Testis (tissue), 2 donors: ENCODE data around the gene KLHL26.

ENCODE experiments used
- POLR2A ChIP-seq: fragments of 450-650 bp; IDR thresholded peaks from one replicate; pipeline ENCODE4 v1.6.1; 2017; ENCODE audit warnings: antibody characterized with exemption, mild to moderate bottlenecking, moderate library complexity
- TF ChIP-seq, protein P1 (sequence below), 3 experiments: fragments of 450-650 bp in 2 of 3; fragments of 200-600 bp in 1 of 3; sonication (generic) in 1 of 3; IDR thresholded peaks; one replicate each; pipeline ENCODE4 v1.5.1; 2016 to 2019; ENCODE audit warnings: antibody characterized with exemption in 3 of 3, mild to moderate bottlenecking in 2 of 3, moderate library complexity in 1 of 3

GRCh38 chr19:18699403-18700054 lies 62.7 kb downstream of the KLHL26 start:
- TF ChIP-seq, protein P1, sequence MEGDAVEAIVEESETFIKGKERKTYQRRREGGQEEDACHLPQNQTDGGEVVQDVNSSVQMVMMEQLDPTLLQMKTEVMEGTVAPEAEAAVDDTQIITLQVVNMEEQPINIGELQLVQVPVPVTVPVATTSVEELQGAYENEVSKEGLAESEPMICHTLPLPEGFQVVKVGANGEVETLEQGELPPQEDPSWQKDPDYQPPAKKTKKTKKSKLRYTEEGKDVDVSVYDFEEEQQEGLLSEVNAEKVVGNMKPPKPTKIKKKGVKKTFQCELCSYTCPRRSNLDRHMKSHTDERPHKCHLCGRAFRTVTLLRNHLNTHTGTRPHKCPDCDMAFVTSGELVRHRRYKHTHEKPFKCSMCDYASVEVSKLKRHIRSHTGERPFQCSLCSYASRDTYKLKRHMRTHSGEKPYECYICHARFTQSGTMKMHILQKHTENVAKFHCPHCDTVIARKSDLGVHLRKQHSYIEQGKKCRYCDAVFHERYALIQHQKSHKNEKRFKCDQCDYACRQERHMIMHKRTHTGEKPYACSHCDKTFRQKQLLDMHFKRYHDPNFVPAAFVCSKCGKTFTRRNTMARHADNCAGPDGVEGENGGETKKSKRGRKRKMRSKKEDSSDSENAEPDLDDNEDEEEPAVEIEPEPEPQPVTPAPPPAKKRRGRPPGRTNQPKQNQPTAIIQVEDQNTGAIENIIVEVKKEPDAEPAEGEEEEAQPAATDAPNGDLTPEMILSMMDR (IDR thresholded peaks at IDR 0.05): no peak
- TF ChIP-seq POLR2A: no peak
